Stimulated activated CD4-positive, alpha-beta T cell treated with anti-CD3 and anti-CD28 coated beads, TNF-alpha, amount 100 ng/mL, for 24 hours (primary cell): ENCODE data around the gene MAP3K7CL.

Experiments
- DNase-seq, 3 experiments: peaks; one replicate each; pipeline ENCODE4 v3.0.0-alpha.2; 2020; ENCODE audit warnings: low read depth in 3 of 3

MAP3K7CL gene

DNA sequence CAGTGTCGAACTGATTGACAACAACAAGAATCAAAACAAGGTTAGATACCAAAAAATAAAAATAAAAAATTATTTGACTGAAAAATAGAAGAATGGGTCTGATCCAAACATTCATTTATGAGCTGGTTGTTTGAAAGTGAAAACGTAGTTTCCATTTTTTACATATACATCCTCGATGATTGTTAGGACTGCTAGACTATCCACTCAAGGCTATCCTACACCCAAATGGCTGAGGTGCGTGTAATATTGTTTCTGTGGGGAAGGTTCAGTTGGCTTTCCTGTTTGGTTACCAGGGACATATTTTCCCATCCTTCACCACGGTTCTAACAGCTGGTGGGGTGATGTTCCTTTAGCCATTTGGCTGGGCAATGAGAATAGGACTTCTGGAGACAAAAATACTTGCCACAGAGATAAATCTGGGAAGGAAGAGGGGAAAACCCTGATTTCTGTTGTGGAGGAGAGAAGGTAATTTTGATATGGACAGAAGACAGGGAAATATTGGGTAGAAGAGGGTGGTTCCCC is 66.3 kb downstream of the MAP3K7CL start:
- no peak for DNase-seq

DNA sequence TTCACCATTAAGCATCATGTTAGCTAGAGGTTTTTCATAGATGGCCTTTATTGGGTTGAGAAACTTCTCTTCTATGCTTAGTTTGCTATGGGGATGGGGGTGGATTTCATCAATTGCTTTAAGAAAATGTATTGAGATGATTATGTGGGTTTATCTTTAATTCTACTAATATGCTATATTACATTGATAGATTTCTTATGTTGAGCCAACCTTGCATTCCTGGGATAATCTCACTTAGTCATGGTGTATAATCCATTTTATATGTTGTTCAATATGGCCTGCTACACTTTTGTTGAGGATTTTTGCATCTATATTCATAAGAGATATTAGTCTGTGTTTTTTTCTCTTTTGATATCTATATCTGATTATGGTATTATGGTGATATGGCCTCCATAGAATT is 70.7 kb downstream of the MAP3K7CL start:
- no peak for DNase-seq

DNA sequence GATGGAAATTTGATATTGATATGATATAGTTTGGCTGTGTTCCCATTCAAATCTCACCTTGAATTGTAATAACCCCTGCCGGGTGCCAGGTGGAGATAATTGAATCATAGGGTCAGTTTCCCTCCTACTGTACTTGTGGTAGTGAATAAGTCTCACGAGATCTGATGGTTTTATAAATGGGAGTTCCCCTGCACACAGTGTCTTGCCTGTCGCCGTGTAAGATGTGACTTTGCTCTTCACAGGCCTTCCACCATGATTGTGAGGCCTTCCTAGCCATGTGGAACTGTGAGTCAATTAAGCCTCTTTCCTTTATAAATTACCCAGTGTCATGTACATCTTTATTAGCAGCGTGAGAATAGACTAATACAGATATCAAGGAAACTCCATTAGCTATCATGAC is 74.6 kb downstream of the MAP3K7CL start:
- no peak for DNase-seq

DNA sequence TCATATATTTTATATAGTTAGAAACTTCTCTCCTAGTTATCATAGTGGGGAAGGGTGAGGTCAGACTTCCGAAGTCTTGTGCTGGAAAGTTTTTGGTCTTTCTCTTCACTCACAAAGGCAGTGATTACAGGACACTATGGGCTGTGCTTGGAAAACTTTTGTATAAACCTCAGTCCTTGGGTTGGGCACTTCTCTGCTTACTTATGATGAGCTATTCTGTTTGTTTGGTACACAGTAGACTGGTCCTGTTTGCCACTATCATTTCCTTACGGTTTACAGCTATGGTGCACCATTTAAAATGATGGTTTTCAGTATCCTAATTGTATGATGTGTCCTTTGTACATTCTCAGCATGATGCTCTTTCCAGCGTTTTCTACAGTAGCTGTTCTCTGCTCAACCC is 75.5 kb downstream of the MAP3K7CL start:
- no peak for DNase-seq

DNA sequence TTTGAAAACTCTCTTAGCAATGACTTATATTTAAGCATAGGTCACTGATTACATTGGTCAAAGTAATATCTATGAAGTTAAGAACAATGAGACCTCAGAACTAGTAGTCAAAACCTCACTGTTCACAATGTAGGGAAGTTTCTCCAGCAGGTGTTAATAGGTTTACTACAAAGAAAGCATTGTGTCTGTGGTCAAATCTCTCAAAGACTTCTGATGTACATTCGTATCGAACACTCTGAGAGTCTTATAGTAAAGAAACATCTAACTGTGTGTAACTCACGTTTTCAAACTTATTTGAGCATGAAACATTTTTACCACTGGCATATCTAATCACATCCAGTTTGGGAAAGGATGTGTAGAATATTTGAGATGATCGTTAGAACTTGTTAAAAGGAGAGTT is 76.0 kb downstream of the MAP3K7CL start:
- DNase-seq = no peak

DNA sequence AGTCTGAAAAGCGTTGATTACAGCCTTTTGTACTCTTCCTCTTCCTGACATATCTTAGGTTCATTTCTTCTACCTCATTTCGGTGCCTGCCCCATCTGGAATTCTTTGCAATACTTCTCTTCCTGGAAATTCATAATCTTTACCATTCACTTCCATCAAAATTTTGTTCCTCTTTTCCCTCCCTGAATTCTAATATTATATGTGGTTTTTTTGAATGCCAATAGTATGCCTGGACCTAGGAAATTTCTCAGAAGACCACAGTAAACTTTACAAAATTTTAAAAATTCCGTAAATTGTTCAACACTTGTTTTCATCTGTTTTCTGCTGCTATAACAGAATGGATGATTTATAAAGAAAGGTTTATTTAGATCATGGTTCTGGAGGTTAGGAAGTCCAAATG is 76.8 kb downstream of the MAP3K7CL start:
- no peak for DNase-seq

DNA sequence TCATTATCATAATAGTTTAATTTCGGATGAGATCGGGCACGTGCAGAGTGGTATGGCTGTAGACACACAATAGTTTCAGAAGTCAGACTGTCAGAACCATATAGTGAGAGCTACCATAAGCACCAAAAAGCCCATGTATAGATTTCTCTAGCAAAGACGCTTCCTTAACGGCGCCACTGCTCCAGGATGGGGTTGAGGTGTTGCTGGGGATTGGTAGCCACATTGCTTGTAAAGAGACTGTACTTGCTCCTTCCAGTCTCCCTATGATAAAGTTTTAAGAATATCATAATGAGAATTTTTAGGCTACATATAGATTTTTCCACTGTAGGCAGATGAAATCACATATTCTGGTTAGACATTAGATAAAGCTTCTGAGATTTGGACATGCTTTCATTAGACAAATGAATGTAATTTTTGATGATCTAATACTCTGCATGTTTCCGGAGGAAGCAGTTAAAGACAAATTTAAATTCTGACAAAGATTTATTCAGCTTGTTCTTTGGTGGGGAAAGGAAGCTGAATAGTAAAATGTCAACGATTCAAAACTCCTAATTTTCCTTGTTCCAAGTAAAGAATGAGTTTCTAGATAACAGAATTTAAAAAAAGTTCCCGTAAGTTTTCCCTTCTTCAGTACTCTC is 77.7 kb downstream of the MAP3K7CL start:
- no peak for DNase-seq

DNA sequence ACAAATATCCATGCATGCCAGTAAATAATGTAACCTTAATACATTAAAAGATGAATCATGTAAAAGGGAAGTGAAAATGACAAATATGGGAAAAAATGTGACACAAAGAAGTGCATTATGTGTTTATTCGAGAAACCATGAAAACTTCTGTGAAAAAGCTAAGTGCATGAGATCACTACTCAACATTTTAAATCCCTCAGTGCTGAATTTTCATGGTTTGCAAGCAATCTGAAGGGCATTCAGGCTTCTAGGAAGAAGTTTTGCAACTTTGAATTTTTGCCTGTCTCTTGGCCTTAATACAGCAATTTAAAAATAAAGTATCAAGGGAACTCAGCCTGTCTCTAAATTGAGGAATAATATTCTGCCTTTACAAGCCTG is 78.2 kb downstream of the MAP3K7CL start:
- no peak for DNase-seq

DNA sequence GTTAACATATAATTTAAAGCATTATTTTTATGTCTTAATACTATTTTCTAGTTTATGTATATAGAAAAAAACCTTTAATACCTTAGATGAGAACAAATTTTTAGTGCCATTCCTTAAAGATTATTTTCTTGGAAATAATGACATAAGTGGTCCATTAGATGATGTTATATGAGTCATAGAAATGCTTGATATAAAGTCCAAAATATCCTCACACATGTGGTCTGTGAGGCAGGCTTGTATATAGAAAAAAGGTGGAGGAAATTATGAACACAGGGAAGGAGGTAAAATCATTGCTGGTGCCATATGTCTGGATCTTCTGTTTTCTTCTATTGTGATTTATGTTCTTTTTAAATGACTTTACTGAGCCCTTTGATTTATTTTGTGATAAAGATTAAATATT is 79.3 kb downstream of the MAP3K7CL start:
- no peak for DNase-seq

DNA sequence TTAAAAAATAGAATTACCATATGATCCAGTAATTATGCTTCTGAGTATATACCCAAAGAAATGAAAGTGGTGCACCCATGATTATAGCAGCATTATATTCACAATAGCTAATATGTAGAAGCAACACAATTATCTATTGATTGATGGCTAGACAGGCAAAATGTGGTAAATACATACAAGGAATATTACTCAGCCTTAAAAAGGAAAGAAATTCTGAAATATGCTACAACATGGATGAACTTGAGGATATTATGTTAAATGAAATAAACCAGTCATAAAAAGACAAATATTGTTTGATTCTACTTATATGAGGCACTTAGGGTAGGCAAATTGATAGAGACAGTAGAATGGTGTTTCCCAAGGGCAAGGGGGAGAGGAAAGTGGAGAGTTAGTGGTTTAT is 80.8 kb downstream of the MAP3K7CL start:
- no peak for DNase-seq

DNA sequence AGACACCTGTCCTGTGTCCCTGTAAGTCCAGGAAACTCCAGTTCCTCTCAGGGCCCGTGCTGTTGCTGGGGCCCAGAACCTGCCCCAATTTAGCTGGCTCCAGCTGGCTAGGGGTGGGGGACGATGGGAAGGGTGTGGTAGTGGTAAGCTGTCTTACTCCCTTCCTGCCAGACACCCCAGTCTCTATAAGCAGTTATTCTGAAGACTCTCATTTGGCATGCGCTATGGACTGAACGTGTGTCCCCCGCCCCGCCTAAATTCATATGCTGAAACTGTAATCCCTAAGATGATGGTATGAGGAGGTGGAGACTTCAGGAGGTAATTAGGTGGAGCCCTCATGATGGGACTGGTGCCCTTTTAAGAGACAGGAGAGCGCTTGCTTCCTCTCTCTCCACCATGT is 82.0 kb downstream of the MAP3K7CL start:
- DNase-seq = no peak

DNA sequence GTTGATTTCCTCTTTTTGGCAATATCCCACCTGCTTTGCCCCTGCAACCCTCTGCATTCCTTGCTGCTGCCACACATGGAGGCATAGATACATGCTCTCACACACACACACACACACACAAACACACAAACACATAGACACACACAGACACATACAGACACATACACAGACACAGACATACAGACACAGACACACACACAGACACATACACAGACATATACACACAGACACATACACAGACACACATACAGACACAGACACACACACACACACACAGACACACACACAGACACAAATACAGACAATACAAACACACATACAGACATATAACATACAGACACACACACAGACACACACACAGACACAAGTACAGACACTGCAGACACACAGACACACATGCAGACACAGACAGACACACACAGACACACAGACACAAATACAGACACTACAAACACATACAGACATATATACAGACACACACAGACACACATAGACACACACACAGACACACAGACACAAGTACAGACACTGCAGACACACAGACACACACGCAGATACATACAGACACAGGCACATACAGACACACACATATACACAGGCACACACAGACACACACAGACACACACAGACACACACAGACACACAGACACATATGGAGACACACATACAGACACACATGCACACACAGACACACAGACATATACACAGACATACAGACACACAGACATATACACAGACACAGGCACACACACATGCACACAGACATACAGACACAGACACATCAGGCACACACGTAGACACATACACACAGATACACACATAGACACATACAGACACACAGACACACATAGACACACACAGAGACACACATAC is 83.3 kb downstream of the MAP3K7CL start:
- no peak for DNase-seq

DNA sequence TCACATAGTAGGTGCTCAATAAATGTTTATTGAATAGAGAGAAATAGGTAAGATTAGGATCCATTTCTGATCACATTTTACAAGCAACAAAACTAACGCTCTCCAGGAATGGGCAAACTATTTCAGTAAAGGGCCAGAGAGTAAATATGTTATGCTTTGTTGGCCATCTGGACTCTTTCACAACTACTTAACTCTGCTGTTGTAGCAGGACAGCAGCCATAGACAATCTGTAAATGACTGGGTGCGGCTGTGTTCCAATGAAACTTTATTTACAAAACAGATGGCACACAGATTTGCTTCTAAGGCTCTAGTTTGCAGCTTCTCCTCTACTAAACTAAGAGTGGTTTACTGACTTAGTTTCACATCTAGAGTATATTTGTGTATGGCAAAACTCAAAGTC is 85.3 kb downstream of the MAP3K7CL start:
- no peak for DNase-seq

DNA sequence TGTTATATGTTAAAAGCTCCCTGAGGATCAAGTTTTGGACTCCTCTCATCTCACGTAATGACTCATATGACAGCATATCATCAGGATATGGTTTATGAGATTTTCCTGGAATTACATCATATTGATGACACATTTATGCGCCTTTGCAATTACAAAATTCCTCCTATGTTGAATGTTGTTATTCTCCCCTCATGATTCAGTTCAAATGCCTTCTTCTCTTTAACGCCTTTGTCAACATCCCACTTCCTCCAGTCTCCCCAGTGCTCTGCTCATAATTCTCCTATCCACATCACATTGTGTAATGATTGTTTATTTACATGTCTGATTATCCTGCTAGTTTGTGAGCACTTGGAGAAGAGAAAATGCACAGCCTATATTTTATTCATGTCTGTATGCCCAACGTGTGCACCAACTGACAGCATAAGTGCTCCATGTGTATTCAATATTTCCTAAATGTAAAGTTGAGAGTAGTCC is 87.4 kb downstream of the MAP3K7CL start:
- no peak for DNase-seq

DNA sequence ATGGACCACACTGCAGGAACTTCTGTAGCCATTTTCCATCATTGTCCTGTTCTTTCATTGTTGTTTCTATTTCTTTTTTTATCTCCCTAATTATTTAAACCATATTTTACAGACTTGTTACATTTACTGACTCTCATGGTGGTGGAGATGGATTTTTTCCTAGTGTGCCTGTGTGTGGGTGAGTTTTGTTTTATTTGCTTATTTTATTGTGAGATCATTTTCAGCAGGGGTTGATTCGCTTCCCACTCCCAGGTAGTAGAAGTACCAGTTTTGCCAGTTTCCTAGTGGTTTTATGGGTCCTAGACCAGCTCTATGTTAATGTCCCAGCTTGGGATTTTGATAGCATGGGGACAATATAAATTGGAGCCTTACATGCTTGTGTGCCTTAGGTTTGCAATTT is 88.3 kb downstream of the MAP3K7CL start:
- no peak for DNase-seq

DNA sequence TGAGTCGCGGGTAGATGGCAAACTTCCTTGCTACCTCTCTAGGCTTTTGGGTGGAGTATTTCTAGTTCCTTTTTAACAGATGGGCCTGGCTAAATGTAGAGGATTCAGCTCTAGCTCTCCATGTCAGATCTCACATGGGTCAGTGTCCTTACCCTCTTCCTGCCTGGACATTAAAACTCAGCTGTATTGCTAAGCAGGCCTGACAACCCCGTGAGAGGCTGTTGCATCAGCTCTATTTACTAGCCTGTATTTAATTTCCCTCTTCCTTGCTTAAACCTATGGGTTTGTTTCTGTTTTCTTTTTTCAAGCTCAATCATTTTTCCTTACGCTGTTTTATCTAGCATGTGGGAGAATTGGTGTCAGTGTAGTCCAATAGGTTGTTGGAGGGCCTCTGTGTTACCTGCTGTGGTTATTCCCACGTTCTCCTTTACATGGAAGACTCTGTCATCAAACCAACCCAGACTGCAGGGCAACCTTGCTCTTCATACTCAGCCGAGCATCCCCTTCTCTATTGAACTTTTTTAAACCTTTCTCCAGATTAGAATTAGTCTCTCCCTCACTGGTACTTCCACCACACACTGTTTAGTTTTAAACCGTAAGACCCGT is 88.8 kb downstream of the MAP3K7CL start:
- DNase-seq = no peak

DNA sequence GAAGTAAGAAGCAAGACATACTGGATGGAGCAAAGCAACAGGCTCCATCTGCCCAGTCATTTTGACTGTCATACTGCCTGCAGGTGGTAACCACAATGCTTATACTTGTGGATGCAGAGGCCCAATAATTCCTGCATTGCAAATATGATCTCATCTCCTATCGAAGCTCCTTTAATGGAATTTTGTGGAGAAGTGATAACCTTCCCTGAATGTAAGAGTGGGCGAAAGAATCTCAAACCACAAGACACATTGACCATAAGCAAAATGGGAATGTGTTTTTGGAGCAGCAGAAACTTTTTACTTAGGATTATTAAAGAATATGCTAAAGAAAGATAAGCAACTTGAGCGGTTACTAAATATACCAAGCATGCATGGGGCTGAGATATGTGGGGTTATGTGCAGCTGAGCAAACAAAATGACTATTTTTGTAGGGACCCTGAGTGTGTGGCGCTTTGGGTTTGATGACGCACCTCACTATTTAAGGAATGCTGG is 90.9 kb downstream of the MAP3K7CL start:
- no peak for DNase-seq

DNA sequence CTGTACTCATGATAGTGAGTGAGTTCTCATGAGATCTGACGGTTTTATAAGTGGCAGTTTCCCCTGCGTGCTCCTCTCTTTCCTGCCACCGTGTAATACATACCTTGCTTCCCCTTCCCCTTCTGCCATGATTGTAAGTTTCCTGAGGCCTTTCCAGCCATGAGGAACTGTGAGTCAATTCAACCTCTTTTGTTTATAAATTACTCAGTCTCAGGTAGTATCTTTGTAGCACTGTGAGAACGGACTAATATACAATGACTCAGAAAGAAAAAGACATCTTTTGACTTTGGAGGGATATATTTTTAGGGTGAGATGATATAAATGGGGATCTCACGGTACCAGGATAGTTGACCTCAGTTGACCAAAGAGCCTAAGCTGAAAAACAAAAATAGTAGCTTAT is 93.6 kb downstream of the MAP3K7CL start:
- DNase-seq = no peak
